Measurements from ENCODE around the gene CNST.

DNA sequence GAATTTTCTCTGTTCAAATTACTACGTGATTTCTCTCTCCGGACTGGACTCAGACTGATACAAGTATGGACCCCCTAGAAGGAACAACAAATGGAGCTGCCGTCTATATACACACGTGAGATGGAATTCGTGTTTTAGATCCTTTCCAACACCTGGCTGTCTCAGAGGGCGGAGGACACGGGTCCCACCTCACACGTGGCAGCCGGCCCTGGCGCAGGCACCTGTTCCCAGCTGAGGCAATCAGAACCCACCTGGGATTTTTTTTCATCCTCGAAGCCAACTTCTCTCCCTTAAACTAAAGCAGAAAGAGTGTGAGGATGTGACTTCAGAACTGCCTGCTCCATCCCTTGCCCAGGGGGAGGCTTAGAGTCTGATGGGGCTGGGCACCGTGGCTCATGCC, 123.8 kb downstream of the CNST start:
- TF ChIP-seq, protein P1, sequence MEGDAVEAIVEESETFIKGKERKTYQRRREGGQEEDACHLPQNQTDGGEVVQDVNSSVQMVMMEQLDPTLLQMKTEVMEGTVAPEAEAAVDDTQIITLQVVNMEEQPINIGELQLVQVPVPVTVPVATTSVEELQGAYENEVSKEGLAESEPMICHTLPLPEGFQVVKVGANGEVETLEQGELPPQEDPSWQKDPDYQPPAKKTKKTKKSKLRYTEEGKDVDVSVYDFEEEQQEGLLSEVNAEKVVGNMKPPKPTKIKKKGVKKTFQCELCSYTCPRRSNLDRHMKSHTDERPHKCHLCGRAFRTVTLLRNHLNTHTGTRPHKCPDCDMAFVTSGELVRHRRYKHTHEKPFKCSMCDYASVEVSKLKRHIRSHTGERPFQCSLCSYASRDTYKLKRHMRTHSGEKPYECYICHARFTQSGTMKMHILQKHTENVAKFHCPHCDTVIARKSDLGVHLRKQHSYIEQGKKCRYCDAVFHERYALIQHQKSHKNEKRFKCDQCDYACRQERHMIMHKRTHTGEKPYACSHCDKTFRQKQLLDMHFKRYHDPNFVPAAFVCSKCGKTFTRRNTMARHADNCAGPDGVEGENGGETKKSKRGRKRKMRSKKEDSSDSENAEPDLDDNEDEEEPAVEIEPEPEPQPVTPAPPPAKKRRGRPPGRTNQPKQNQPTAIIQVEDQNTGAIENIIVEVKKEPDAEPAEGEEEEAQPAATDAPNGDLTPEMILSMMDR (IDR thresholded peaks at IDR 0.05; ENCODE audit: low read depth, low read length): no peak
- no peak for TF ChIP-seq EZH2phosphoT487 (IDR thresholded peaks at IDR 0.05; ENCODE audit: low read depth)
